Esophagus muscularis mucosa (tissue), 4 donors: ENCODE measurements around the gene NPY5R. TPM values are rescaled to one million over a fixed set of nuclear protein-coding genes. Genes with fewer than 3 reads are reported as not detected.

Source experiments
- DNase-seq: peaks from one replicate; pipeline ENCODE4 v3.0.0-alpha.2; 2017; ENCODE audit errors: extremely low spot score
- H3K27ac ChIP-seq, 4 donors: fragments of 200-600 bp; sonication (generic); replicated peaks in 1 of 4; 1 replicate in 3 of 4; 2 replicates in 1 of 4; pipeline ENCODE4 v1.5.1; 2016 to 2019; ENCODE audit warnings: mild to moderate bottlenecking in 1 of 4
- H3K27me3 ChIP-seq, 4 donors: fragments of 200-600 bp; sonication (generic); one replicate each; pipeline versions ENCODE4 v1.5.1 to v1.6.0; 2016 to 2019
- H3K36me3 ChIP-seq, 4 donors: fragments of 200-600 bp; sonication (generic); one replicate each; pipeline ENCODE4 v1.5.1; 2016 to 2019
- H3K4me1 ChIP-seq, 4 donors: fragments of 200-600 bp; sonication (generic); one replicate each; pipeline ENCODE4 v1.5.1; 2016 to 2019
- H3K4me3 ChIP-seq, 4 donors: fragments of 200-600 bp; sonication (generic); 1 replicate in 2 of 4; 2 replicates in 2 of 4; pipeline ENCODE4 v1.5.1; 2016 to 2019; ENCODE audit warnings: mild to moderate bottlenecking in 4 of 4, moderate library complexity in 1 of 4
- H3K9me3 ChIP-seq, 4 donors: fragments of 200-600 bp; sonication (generic); 1 replicate in 3 of 4; 2 replicates in 1 of 4; pipeline ENCODE4 v1.5.1; 2016 to 2019
- EP300 ChIP-seq: sonication (generic); formaldehyde crosslinking; IDR thresholded peaks from one replicate; pipeline ENCODE4 v1.6.1; 2017; ENCODE audit warnings: antibody characterized with exemption
- POLR2A ChIP-seq: fragments of 450-650 bp; IDR thresholded peaks from one replicate; pipeline ENCODE4 v1.6.1; 2017; ENCODE audit warnings: antibody characterized with exemption, moderate library complexity, mild to moderate bottlenecking, low read depth
- POLR2AphosphoS5 ChIP-seq, 2 donors: sonication (generic); formaldehyde crosslinking; IDR thresholded peaks; one replicate each; pipeline ENCODE4 v1.6.1; 2017; ENCODE audit warnings: antibody characterized with exemption in 2 of 2
- WGBS: methylation state at CpG from one replicate; pipeline ENCODE4 v1.1.5; 2018; 5-methylcytosine and 5-hydroxymethylcytosine counted together
- intact Hi-C: fragments of 100-400 bp; cut with DNase I; formaldehyde crosslinking; loops from one replicate; pipeline ENCODE4 v1.15.1; 2023
- total RNA-seq, 4 donors: library from RNA; depleted of rRNA; stranded (reverse); fragments of >200 nt; gene quantifications; one replicate each; pipeline versions ENCODE4 v1.1.0 to v1.2.1, GENCODE V29; 2016
- TF ChIP-seq, protein P1 (sequence below), 3 experiments: fragments of 200-600 bp in 2 of 3; fragments of 450-650 bp in 1 of 3; sonication (generic) in 2 of 3; IDR thresholded peaks; one replicate each; pipeline ENCODE4 v1.5.1; 2017 to 2019; ENCODE audit warnings: antibody characterized with exemption in 3 of 3, mild to moderate bottlenecking in 2 of 3, moderate library complexity in 1 of 3

NPY5R gene
- total RNA-seq, 4 donors from 2014 or later: 0.34 to 0.83 (median 0.39) TPM; not detected in 1

DNA sequence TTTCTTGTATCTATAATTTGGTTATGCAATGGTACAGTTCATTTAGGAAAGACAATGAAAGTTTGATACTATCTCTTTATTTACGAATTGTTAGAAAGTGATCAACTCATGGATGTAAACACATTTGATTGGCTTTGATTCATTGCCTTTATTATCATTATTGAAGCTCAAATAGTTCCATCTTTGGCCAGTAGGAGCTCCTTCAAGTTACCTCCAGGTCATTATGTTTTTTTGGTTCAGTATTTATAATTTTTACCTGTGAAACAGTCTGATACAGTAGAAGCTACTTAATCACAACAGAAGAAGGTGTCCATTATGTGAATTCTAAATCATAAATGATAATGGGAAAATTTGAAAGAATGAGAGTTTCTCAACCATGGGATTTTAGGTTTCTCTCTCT is 12.4 kb downstream of the NPY5R start:
- no peak overlapping the region for H3K4me3 ChIP-seq
- intact Hi-C loops: no loop called here

DNA sequence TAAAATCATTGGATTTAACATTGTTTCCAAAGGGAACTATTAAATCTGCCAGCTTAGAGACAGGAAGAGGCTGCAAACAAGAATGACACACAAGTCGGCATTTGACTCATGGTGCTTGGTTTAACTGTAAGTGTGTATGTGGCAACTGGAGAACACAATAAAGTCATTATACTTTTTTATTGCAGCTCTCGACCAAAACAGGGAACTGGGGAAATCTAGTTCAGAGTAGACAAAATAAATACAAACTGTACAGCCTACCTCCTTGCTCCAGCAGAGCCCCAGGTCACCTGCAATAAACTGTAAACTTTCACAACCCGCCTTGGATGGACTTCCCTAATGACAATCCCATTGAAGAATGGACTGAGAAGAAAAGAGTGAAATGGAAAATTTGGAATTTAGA is 24.0 kb downstream of the NPY5R start:
- WGBS: 76% methylated on average over 3 of the region's 3 CpGs
- intact Hi-C loops: no loop called here

More for the DNA sequence above, 12.4 kb downstream of the NPY5R start:
- no peak for TF ChIP-seq POLR2A
- TF ChIP-seq POLR2AphosphoS5 (IDR thresholded peaks at IDR 0.05): no peak
- TF ChIP-seq, protein P1, sequence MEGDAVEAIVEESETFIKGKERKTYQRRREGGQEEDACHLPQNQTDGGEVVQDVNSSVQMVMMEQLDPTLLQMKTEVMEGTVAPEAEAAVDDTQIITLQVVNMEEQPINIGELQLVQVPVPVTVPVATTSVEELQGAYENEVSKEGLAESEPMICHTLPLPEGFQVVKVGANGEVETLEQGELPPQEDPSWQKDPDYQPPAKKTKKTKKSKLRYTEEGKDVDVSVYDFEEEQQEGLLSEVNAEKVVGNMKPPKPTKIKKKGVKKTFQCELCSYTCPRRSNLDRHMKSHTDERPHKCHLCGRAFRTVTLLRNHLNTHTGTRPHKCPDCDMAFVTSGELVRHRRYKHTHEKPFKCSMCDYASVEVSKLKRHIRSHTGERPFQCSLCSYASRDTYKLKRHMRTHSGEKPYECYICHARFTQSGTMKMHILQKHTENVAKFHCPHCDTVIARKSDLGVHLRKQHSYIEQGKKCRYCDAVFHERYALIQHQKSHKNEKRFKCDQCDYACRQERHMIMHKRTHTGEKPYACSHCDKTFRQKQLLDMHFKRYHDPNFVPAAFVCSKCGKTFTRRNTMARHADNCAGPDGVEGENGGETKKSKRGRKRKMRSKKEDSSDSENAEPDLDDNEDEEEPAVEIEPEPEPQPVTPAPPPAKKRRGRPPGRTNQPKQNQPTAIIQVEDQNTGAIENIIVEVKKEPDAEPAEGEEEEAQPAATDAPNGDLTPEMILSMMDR (IDR thresholded peaks at IDR 0.05): no peak
- TF ChIP-seq EP300: no peak
- Histone ChIP-seq H3K27ac (no peak overlapping the region), H3K9me3 (no peaks in the 10 kb centered on the region), H3K27me3 (no peaks in the 10 kb centered on the region), H3K36me3 (no peaks in the 10 kb centered on the region), H3K4me1 (no peaks in the 10 kb centered on the region)
- DNase-seq: no peak
- WGBS: 83% methylated on average over 1 of the region's 1 CpG

DNA sequence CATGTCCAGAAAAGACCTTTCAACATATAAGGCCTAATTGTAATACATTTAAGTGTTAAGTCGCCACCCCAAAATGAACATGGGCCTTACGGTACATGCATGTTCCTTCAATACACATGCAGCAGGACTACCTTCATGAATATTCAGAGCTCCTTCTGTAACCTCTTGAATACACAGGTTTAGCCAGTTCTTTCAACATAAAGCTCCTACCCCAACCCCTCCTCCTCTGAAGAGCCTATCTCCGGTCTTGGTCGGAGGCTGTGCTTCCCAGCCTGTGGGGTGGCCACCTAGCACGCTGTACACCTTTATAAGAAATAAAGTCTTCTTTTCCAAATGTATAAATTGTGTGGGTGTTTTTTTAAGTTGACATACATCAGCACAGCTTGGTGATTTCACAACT is 28.3 kb downstream of the NPY5R start:
- no peaks in the 10 kb centered on the region for H3K9me3 ChIP-seq
- intact Hi-C loops: no loop called here
- no peak overlapping the region for H3K4me3 ChIP-seq
- TF ChIP-seq EP300 (no peak), POLR2AphosphoS5 (IDR thresholded peaks at IDR 0.05) (no peak), POLR2A (no peak)
- TF ChIP-seq, protein P1 (IDR thresholded peaks at IDR 0.05): no peak
- H3K27me3 ChIP-seq: no peaks in the 10 kb centered on the region
- DNase-seq: no peak
- H3K27ac ChIP-seq: no peak overlapping the region
- no peaks in the 10 kb centered on the region for H3K4me1 ChIP-seq
- WGBS: 72% methylated on average over 5 of the region's 5 CpGs
- H3K36me3 ChIP-seq: no peaks in the 10 kb centered on the region

More for the DNA sequence above, 24.0 kb downstream of the NPY5R start:
- TF ChIP-seq POLR2A: no peak
- no peak for TF ChIP-seq EP300
- TF ChIP-seq, protein P1 (IDR thresholded peaks at IDR 0.05): no peak
- no peak for TF ChIP-seq POLR2AphosphoS5 (IDR thresholded peaks at IDR 0.05)
- Histone ChIP-seq H3K4me1 (no peaks in the 10 kb centered on the region), H3K36me3 (no peaks in the 10 kb centered on the region), H3K9me3 (no peaks in the 10 kb centered on the region), H3K27ac (no peak overlapping the region), H3K27me3 (peaks cover 0 to 9% (median 0%) of the 10 kb centered on the region in 4 donors), H3K4me3 (no peak overlapping the region)
- no peak for DNase-seq

DNA sequence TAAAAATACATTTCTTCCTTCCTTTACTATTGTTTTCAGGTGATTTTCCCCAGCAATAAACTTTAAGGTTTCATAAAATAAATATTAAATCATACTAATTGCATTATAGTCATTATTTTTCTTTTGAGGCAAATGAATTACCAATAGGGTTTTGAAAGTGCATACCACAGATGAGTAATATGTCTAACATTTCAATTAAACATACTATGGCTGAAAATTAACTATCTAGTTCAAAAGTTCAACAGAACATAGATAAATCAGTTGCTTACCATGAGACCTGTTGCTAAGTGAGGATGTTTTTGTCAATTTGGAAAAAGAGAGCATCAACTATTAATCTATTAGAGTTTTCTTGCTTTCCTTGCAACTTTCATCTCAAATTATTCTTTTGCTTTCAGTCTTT is 35.0 kb downstream of the NPY5R start:
- Histone ChIP-seq H3K9me3 (no peaks in the 10 kb centered on the region), H3K27ac (no peak overlapping the region), H3K27me3 (no peaks in the 10 kb centered on the region), H3K4me1 (no peaks in the 10 kb centered on the region), H3K36me3 (no peaks in the 10 kb centered on the region), H3K4me3 (no peak overlapping the region)
- TF ChIP-seq, protein P1 (IDR thresholded peaks at IDR 0.05): no peak
- TF ChIP-seq POLR2AphosphoS5 (IDR thresholded peaks at IDR 0.05): no peak
- TF ChIP-seq POLR2A: no peak
- no peak for TF ChIP-seq EP300
- no peak for DNase-seq
- intact Hi-C loops: no loop called here

DNA sequence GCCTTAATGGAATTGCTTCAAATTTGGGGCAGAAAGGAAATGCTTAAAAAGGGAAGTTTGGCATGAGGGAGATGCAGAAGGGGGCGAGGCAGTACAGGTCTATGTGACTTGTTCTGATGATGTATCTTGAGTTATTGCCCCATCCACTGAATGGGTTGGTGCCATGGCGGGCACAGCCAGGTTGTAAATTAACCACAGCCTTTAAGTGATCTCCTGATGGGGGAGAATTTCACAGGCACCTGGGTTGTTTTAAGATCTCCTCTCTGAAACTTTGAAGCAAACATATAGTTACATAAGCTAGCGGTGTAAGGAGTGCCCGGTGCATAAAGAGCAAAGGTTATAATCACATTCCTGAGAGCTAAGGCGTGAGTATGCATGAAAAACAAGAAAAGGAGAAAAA is 37.0 kb downstream of the NPY5R start:
- Histone ChIP-seq H3K4me1 (no peaks in the 10 kb centered on the region), H3K4me3 (no peak overlapping the region), H3K36me3 (no peaks in the 10 kb centered on the region), H3K27me3 (no peaks in the 10 kb centered on the region), H3K27ac (no peak overlapping the region), H3K9me3 (no peaks in the 10 kb centered on the region)
- 70% methylated on average over 5 of the region's 5 CpGs for WGBS
- no peak for DNase-seq
- intact Hi-C loops: no loop called here
- no peak for TF ChIP-seq POLR2AphosphoS5 (IDR thresholded peaks at IDR 0.05)
- no peak for TF ChIP-seq EP300
- no peak for TF ChIP-seq POLR2A
- TF ChIP-seq, protein P1 (IDR thresholded peaks at IDR 0.05): no peak
